ENCODE results near the gene LIN37.
"Not testable (repeated sequence)": the region's sequence is repeated elsewhere in the genome, so short reads cannot be mapped to it uniquely, and the experiment has no call there.

The LIN37 gene

GRCh38 chr19:35754370-35755130, 6.2 kb downstream of the LIN37 start:
- no peak for DNase-seq

GRCh38 chr19:35755131-35755549, 6.8 kb downstream of the LIN37 start:
- DNase-seq: no peak

- DNase-seq: no peak
Observed at GRCh38 chr19:35755550-35756376, 7.4 kb downstream of the LIN37 start.

- no peak for DNase-seq
Observed at GRCh38 chr19:35756377-35757230, 8.2 kb downstream of the LIN37 start, which contains the start of gene HSPB6. Gene HSPB6 (minus strand): TSS chr19:35757029. CDS start chr19:35757008, 21 bp downstream.

DNA sequence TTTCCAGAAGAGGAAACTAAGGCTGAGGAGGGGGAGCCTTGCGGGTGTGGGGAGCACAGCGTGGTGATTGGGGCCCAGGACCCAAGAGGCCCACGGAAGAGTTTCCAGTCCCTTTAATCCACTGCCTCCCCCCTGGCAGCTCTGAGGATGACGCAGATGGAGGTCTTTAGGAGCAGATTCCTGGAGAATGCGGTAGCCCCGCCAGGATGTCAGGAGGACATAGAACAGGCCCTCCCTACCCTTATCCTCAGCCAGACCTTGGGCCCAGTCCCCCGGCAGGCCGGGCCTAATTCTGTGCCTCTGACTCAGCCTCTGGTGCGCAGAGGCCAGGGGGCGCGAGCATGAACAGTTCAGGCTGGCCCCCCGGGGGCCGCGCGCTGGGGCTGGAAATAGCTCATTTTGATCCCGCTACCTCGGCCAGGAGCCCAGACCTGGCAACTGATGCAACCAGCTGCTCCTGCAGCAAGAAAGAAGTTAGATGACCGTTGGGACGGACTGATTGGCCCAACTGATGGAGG, 8.9 kb downstream of the LIN37 start:
- DNase-seq: no peak

GRCh38 chr19:35757749-35758608, 9.6 kb downstream of the LIN37 start, which contains the start of gene PROSER3:
Gene PROSER3 (plus strand): TSS chr19:35758176. CDS start chr19:35758216, 40 bp downstream.
- DNase-seq: peak; percentile 98

- no peak for DNase-seq
Observed at GRCh38 chr19:35759697-35760096, 11.3 kb downstream of the LIN37 start.

DNA sequence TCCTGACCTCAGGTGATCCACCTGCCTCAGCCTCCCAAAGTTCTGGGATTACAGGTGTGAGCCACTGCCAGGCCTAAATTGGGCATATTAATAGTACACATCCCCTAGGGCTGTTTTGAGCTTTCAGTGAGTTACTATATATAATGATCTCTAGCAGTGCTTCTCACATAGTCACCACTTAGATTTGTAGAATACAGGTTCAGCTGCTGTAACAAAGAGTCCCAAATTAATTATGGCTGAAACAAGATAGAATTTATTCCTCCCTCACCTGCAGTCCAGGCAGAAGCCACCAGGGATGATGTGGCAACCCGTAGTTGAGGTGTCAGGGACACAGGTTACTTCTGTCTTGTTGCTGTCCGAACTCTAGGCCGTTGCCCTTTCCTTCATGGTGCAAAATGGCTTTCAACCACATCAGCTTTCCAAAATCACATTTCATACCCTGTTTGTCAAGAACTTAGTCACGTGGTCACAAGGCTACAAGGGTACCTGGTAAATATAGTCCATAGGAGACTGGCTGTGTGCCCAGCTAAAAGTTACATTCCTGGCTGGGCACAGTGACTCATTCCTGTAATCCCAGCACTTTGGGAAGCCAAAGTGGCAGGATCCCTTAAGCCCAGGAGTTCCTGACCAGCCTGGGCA, 12.5 kb downstream of the LIN37 start:
- no peak for DNase-seq

DNA sequence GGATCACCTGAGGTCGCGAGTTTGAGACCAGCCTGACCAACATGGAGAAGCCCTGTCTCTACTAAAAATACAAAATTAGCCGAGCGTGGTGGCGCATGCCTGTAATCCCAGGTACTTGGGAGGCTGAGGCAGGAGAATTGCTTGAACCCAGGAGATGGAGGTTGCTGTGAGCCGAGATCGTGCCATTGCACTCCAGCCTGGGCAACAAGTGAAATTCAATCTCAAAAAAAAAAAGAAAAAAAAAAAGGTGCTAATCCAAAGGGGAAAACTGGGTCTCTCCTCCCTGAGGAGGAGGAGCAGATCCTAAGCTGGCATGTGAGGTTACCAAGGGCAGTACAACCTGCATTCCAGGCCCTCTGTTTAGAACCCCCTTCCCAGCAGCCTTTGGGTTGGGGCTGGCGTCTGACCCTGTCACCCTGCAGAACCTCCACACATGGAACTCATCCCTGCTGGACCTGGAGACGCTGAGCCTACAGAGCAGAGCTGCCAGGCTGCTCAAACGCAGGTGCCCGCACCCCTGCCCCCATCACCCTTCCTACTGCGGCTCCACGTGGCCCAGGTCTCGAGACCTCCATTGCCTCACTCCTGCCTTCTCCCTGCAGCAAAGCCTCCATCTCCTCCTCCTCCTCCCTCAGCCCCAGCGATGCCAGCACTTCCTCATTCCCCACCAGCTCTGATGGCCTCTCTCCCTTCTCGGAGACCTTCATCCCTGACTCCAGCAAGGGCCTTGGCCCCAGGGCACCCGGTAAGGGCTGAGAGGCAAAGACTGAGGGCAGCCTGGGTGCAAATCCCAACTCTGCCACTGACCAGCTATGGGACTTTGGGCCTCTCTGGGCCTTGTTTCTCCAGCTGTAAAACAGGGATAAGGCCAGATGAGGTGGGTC, 16.3 kb downstream of the LIN37 start:
- DNase-seq: no peak

- DNase-seq: no peak
Observed at GRCh38 chr19:35766571-35767104, 18.3 kb downstream of the LIN37 start.

DNA sequence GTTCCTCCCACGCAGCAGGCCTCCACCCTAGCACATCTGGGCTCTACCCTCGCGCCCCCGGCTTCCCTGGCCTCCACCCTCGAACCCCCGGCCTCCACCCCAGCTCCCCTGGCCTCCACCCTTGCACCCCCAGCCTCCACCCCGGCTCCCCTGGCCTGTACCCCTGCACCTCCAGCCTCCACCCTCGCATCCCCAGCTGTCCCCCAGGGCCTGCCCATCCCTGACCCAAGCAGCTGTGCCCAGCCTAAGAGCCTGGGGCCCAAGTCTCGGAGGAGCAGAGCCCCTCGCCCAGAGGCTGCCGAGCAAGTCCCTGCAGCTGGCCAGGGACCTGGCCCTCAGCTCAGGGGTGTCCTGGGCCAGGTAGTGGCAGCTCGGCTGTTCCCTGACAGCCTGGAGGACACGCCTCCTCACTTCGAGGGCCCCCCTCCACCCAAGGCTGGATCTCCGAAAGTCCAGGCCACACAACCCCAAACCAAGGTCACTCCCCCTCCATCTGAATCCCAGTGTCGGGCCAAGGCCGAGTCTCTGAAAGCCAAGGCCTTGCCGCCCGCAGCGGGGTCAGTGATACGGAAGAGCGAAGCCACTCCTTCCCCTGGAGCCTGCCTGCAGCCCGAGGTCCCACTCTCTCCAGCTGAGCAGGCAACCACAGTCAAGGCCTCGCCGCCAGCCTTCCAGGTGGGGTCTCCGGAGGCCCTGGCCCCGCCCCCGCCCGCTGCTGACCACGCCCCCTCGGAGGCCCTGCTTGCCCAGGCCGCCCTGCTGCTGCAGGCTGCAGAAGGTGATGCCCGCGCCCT, 19.1 kb downstream of the LIN37 start:
- DNase-seq: no peak

GRCh38 chr19:35768082-35768421, 19.7 kb downstream of the LIN37 start:
- DNase-seq: no peak

DNA sequence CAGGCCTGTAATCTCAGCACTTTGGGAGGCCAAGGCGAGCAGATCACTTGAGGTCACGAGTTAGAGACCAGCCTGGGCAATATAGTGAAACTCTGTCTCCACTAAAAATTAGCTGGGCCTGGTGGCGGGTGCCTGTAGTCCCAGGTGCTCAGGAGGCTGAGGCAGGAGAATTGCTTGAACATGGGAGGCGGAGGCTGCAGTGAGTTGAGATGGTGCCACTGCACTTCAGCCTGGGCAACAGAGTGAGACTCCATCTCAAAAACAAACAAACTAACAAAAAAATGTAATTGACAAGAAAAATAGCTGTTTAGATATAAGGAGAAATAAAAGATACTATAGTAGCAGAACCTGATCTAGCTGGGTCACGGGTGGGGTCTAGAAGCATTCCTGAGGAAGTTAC, 24.0 kb downstream of the LIN37 start:
- not testable (repeated sequence) for DNase-seq

DNA sequence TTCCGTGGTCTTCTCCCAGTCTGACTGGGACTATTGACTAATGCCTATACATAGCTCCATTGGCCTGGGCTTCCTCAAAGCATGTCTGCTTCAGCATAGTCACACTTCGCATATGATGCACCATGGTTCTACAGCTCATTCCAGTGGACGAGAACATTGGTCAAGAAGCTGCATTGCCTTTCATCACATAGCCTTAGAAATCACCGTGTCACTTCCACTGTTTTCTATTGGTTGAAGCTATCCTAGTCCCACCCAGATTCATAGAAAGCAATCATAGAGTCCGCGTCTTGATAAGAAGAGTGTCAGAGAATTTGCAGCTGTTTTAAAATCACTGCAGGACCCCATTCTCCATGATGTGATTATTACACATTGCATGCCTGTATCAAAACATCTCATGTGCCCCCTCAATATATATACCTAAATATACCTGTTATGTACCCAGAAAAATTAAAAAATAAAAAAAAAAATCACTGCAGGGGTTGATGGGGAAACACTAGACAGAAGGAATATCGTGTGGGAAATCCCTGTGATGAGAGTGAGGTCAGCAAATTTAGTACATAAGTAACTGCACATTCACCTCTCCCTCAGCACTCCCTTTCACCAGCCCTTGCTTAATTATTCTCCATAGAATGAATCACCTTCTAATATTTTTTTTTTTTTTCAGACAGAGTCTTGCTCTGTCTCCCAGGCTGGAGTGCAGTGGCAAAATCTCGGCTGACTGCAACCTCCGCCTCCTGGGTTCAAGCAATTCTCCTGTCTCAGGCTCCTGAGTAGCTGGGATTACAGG, 24.8 kb downstream of the LIN37 start:
- no peak for DNase-seq

- DNase-seq: peak; percentile 28
Observed at GRCh38 chr19:35774274-35775045, 26.1 kb downstream of the LIN37 start.

- DNase-seq: no peak
Observed at GRCh38 chr19:35775046-35775297, 26.6 kb downstream of the LIN37 start.

- peak; percentile 99 for DNase-seq
Observed at GRCh38 chr19:35775298-35776101, 27.1 kb downstream of the LIN37 start, which contains the start of gene ARHGAP33. Gene ARHGAP33 (plus strand): TSS chr19:35775564. CDS start chr19:35775659, 95 bp downstream.

Data from NCI-H510A treated with DMSO at 0.1 percent for 48 hours (cell line).